ENCODE results near the gene HSDL1. TPM values are rescaled to one million over a fixed set of nuclear protein-coding genes. Genes with fewer than 3 reads are reported as not detected.
A peak's percentile ranks its signal among the peaks of the same experiment; 100 is the strongest.

HSDL1 gene
- total RNA-seq, result 23.1 TPM
- long read RNA-seq, transcript HSDL1-201 (6 exons, 3,519 nt), result major isoform, 18 of 22 reads
- long read RNA-seq, partial matches to known transcripts, result 0 of 22 reads
- long read RNA-seq, other reads (novel, unspliced or antisense), result 1 of 22 reads

DNA sequence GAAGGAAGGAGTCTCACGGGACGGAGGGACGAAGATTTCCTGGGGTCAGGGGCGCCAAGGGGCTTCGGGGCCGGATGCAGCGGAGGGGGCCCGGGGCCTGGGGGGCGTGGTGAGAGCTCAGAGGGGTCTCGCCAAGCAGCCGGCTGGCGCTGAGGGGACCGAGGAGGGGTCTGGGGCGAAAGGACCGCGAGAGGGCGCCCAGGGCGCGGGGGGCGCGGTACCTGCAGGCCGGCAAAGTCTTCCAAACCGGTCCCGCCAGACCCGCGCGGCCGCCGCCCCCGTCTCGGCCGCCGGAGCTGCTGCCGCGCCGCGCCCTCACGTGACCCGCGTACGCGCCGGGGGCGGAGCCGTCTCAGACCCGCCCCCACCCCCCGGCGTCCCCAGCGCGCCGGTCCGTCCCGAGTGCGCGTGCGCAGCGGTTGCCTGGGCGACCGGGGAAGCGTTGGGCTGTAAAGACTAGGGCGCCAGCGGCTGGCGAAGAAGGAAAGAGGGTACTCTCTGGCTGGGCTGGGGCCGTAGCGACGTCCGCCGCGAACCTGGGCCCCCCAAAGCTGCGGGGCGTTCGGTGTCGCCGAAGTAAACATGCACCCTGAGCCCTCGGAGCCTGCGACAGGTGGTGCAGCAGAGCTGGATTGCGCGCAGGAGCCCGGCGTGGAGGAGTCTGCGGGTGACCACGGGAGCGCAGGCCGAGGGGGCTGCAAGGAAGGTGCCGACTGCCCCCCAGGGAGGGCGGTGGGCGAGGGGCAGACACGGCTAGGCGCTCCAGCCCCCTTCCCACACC, at the start of gene HSDL1, which contains the start of gene DNAAF1:
HSDL1 (minus strand) TSS at position 319 of the 781 bp plus-strand sequence. CDS start 13,856 bp downstream, outside the sequence.
DNAAF1 (plus strand) TSS at position 450 of the 781 bp plus-strand sequence; CDS start at position 583, 133 bp downstream.
- peak; percentile 98 for DNase-seq (ENCODE audit: low spot score)

DNA sequence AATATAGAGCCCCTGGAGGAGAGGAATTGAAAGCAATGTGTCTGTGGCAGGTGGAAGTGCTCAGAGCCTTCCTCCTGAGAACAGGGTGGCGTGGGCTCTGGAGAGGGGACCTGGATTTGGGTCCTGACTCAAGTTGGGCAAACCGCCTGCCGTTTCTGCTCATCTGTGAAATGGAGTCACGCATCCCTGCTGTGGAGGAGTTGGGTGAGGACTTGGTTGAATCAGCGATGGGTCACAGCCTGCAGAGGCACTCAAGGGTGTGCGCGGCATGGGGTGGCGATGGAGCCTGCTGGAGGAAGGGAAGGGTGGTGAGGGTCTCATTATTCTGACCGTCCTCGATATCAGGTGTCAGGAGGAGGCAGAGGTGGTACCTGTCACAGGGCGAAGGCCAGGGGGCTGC, 49.0 kb upstream of the HSDL1 start:
- DNase-seq (ENCODE audit: low spot score), result no peak

DNA sequence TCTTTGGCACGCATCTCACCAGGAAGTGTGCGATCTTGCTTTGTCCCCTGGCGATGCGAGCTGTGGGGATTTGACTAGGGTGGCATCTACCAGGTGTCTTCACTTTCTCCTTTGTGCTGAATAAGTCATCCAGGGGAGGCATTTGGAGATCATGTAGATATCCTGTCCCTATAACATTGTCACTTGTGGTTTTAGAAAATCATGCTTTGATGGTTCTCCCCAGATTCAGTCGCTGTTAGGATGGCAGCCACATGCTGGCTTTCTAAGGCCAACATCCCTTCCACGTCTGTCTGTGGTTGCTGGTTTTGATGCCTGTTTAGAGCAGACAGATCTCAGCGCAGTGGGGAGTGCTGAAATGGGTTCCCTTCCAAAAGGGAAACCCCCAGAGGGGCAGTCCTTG, 48.5 kb upstream of the HSDL1 start:
- no peak for DNase-seq (ENCODE audit: low spot score)

DNA sequence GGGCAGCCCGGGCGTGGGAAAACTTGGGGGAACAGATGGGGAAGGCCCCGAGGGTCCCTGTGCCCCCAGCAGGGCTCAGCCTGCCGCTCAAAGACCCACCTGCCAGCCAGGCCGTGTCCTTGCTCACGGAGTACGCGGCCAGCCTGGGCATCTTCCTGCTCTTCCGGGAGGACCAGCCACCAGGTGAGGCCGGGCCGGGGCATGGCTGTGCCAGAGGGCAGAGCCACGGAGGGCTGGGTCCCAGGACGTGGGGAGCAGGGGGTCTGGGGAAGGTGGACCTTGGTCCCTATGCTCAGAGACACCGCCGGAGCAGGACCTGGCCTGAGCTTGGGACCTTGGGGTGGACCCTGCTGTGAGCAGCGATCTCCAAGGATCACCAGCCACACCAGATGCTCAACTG, 46.5 kb upstream of the HSDL1 start:
- DNase-seq (ENCODE audit: low spot score), result no peak

DNA sequence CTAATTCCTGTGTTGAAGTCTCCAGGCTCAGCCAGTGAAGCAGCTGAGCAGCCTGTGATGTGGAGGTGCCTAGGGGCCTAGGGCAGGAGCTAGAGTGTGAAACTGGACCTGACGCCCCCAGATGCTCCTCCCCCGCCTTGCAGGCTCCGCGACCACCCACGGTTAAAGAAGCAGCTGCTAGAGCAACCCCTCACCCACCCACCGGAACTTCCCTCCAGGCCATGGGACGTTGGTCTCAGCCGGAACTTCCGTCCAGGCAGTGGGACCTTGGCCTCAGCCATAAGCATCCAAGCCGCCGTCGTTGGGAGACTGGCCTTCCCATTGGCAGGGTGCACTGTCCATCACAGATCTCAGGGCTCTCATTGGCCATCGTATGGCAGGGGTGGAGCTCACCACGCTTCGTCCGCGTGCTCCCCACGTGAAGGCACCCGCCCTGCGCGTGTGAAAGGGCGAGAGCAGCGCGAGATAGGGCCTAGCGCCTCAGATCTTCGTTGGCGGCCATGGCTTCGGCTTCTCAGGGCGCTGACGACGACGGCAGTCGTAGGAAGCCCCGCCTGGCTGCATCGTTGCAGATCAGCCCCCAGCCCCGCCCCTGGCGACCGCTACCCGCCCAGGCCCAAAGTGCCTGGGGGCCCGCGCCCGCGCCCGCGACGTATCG, 45.9 kb upstream of the HSDL1 start, which contains the start of gene ADAD2:
ADAD2 (plus strand) TSS at position 427 of the 658 bp plus-strand sequence; CDS start at position 501, 74 bp downstream.
- DNase-seq (ENCODE audit: low spot score), result no peak

DNA sequence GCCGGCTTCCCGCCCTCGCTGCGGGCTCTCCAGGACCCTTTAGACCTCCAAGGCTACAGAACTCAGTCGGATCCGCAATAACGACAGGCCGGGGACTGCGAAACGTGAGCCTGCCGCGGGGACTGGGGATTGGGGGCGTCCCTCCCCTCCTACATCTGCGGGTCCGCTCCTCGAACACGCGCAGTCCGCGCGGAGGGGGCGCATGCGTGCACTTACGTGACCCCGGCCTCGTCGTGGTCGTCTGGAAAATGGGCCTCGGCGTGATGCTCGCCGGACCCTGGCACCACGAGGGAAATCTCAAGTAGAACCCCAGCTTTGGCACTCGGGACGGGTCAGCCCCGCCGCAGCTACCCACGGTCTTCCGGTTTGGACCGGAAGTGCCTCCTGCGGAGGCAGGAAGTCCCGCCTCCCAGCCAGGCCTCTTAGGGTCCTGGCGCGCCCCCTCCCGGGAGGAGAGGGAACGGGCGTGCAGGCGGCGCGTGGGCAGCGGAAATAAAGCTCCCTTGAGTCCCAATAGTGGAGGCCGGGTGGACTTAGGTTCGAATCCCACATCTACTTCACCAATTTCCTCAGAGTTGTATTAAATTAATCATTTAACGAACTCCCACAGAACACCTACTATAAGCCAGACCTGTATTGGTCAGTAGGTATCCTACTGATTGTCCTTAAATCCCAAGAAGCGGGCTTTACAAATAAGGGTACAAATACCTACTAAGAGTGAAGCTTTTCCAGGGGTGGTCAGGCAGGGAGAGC, 41.9 kb upstream of the HSDL1 start, which contains the start of gene TAF1C:
TAF1C (minus strand) TSS at position 373 of the 753 bp plus-strand sequence. CDS start 2,069 bp downstream, outside the sequence.
- DNase-seq (ENCODE audit: low spot score), result peak; percentile 97

DNA sequence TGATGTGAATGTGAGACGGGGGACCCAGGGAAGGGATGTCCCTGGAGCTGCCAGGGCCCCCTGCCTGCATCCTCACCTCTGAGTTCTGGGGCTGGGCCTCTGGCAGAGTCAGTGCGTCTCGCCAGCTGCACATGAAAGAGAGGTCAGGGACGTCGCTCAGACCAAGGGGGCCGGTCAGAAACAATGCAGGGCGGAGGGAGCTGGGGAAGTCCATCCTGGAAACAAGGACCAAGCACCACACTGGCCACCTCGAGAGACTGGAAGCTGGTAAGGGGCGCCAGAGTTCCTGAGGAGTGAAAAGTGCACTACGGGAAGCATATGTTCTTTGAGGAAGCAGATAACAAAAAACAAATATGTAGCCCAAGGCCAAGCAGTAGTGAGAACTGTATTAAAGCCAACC, 39.8 kb upstream of the HSDL1 start:
- DNase-seq (ENCODE audit: low spot score), result no peak

DNA sequence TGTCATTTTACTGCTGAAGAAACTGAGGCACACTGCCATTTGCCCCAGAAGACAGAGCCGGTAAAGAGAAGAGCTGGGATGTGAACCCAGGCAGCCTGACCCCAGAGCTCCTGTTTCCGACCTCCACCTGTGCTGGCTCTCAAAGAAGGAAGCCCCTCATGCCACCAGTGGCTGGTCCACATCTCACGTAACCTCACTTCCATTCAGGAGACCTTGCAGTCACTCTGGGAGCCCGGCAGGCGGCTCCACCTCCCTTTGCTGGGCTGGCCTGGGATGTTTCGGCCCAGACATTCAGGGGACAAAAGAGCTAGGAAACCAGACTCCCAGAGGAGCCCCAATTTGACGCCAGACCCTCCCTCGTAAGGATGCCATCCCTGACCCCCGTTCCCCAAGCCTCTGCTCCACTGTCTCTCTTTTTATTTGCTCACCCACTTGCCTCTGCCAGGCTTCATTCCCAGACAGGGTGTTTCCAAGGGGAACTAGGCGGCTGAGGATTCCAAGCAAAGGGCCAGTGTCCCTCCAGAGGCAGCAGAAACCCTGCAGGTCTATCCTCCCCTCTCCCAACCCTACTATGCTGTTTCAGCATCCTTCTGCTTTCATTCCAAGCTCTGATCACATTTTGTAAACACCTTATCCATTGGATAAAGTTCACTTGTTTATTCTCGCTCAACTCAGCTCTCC, 39.1 kb upstream of the HSDL1 start:
- DNase-seq (ENCODE audit: low spot score), result no peak

DNA sequence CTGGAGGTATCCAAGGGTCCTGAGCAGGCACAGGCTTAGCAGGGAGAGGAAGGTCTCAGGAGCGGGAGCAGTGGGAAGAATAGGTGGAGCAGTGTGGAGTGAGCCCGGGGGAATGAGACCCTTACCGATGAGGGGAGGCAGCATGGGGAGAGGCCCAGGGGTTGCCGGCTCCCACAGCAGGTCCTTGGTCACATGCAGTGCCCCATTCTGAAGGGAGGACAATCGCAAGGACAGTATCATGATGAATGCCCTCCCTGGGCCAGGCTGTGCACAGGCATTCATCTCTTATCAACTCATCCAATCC, 38.5 kb upstream of the HSDL1 start:
- DNase-seq (ENCODE audit: low spot score), result no peak

DNA sequence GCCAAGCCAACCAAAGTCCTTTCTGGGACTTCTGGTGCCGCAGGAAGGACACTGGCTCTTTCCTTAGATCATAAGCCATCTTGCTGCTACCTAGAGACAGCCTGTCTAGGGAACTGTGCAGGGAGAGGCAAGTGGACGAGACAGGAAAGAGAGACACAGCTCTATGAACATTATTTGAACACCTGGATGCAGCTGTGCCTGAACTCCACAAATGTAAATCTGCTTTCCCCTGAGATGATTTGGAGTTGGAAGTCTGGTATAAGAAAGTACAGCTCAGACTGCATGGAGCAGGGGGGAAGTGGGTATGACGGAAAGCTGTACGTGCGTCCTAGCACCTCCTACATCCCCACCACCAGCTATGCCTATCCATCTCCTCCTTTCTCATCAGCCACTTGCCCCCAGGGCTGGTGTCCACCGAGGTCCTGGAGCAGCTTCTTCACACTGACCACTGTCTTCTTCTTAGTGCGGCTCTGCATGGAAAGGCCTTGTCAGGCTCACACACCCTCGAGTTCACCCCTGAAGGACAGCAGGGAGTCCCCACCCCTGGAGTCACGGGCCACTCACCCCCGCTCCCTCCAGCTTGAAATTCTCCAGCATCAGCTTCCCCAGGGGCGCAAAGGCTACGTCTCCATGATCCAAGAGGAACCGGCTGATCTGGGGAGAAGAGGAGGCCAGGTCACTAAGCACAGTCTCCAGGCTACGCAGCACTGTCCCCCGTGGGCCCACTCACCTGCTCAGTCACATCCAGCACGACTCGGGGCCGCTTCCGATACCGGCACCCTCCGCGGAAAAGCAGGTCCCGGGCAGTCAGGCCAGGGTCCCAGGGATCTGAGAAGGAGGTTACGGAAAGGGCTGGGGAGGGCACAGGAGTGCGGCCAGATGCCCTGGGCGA, 37.9 kb upstream of the HSDL1 start:
- no peak for DNase-seq (ENCODE audit: low spot score)

DNA sequence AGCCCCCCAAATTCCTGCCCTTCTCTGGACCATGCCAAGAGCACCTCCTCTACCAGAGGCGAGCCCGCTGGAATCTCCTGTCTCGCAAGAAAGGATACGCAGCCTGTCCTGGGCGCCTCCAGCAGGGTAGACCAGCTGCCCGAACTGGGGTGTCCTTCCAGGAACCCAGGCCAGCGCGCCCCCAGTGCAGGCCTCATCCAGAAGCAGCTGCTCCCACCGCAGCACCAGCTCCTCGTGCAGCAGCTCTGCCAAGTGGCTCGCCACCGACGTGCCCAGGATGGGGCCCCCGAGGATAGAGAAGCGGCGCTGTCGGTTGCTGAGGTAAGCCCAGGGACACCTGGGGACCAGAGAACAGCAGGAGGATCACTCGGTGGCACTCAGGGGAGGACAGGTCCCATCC, 37.1 kb upstream of the HSDL1 start:
- no peak for DNase-seq (ENCODE audit: low spot score)

DNA sequence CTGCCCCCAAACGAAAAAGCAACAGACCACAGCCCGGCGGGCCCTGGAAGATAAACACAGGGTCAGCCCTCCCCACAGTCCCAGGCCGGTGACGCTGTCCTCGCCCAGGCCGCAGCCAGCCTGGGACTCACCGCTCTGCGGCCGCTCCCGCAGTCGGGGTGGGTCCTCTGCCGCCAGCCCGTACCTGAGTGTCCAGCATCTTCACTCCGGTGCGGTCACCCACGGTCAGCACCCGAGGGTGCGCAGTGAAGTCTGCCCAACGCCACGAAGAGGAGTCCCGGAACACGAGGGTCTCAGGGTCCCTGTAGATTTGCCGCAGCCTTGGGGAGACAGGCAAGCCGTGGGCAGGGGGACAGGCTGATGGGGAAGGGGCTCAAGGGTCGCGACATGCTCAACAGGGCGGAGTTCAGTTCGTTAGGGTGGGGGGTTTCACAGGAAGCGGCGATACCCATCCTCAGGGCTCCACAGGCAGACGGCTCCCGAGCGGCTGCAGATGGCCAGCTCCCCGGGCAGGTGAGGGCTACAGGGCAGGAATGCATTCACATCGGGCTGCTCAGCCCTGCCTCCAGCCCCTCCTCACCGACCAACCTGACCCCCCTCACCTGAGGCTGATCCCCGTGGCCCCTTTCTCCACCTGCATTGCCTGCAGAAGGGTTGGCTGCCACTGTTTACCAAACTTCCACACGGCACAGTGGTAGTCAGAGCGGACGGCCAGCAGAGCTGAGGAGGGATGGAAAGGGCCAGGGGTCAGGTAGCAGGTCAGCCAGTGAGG, 36.4 kb upstream of the HSDL1 start:
- no peak for DNase-seq (ENCODE audit: low spot score)

DNA sequence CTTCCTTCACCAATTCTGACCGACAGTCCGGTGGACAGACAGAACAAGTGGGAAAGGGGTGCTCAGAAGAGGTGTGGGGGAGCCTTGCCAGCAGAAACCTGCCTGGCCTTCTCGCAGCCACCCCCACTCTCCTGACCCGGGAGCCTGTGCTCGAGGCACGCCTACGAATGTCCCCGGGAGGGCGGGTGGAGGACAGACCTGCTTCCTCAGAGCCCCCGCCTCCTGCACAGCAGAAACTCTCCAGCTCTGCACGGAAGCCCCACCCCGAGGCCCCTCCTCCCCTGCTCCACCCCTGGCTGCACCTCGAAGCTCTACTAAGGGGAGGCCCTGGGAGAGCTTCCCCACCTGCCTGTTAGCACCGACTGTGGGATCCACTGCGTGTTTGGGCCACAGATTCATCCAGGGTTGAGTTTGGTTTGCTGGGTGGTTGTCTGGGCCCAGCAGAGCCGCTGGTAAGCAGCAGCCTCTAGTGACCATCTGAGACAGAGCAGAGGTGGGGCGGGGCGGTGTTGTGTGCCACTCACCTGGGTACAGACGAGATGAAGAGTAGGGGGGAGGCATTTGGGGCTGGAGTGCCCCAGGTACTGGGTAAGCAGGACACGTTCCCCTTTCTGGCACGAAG, 35.7 kb upstream of the HSDL1 start:
- DNase-seq (ENCODE audit: low spot score), result no peak

DNA sequence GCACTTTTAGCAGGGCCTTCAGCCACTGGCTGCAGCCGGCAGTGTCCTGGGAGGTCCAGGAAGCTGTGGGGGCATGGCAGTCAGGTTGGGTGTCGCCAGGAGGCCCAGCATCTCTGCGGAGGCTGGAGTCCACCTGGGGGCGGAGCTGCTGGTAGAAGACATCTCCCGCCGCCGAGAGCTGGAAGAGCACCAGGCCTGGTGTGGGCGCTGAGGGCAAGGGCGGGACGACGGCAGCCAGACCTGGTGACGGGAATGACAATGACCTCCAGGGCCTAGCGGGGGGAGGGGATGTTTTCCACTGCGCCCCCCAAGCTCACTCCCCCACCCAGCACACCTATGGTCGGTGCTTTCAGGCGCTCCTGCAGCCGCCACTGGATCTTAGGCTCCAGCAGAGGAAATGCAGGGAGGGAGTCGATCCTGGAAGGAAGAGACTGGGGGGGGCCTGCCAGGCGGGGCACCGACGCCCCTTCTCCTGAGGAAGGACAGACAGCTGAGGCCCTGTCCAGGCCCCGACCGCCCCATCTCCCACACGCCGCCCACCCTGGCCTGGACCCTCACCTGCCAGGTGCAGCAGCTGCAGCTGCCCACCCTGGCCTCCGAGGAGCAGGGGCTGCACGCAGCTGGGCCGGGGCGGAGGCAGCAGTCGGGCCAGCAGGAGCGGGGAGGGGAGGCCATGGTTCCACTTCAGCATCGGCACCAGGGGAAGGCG, 34.8 kb upstream of the HSDL1 start:
- DNase-seq (ENCODE audit: low spot score), result no peak

DNA sequence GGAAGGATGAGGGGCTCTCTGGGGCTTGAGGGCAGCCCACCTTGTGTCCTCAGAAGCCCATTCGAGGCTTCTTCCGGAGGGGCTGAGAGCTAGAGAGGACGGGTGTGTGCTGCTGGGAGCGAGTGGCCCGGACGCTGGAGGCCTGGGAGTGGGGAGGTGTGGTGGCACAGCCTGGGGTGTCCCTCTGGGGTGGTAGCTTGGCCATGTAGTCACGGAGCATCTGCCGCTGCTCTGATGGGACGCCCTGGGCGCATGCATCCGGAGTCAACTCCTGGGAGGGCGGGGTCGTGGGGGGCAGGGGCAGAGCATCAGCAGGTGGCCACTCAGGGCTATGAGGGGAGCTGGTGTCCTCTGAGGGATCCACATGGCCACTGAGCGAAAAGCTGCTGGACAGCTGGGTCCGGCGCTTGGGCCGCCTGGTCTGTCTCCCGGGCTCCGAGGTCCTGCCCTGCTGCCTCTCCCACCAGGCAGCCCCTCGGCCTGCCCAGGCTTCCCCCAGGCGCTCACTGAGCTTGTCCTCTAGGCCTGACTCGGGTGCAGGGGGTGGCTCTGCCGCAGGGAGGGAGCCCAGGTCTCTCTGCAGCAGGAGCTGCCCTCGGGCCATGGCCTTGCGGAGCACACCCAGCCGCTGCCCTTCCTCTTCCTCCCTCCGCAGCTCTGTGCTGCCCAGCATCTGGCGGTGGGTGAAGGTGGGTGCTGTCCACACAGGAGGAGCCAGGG, 34.1 kb upstream of the HSDL1 start:
- no peak for DNase-seq (ENCODE audit: low spot score)

DNA sequence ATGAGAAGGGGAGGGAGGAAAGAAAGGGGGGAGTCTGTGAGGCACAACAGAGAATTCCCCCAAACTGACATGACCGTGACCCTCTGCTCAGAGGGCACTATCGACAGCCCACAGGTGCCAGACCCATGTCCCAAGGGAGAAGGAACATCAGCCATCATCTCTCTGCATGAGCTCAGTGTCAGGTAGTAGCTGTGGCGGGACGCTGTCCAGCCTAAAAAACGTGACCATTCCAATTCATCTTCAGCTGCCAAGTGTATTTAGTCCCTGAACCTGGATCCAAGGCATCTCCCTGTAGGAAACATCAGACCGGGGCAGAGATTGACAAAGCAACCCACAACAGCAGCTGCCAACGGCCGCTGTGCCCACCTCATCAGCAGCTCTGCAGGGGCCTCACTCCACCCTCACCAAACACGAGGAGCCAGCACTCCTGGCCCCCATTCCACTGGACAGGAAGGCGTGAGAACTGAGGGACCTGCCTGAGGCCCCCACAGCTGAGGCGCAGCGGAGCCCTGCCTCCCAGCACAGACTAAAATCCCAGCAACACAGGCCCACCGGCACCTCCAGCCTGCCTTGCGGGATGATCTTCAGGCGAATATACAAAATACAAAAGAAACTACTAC, 33.3 kb upstream of the HSDL1 start:
- DNase-seq (ENCODE audit: low spot score), result no peak

DNA sequence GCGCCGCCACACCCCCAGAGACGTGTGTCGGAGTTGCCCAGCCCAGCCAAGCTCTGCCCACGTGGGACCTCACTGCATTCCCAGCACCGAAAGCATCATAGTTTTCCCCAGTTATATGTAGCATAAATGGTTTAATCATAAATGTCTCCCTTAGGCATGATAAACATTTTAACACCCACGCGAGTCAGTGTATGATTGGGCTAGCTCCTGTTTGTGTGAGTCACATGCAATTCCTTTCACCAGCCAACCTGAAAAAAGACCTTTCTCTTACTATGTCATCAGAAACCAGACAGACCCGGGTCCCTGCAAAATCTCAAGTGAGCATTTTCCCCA, 32.7 kb upstream of the HSDL1 start:
- no peak for DNase-seq (ENCODE audit: low spot score)
